Natural killer cell (primary cell): ENCODE measurements around the gene PTCH1. TPM values are rescaled to one million over a fixed set of nuclear protein-coding genes. Genes with fewer than 3 reads are reported as not detected.

Experiments used
- ATAC-seq, 3 donors: fragments of 150-1000 bp in 2 of 3; fragments of 200-7000 bp in 1 of 3; cut with Tn5 transposase; 1 replicate in 1 of 3; 2 replicates in 2 of 3; pipeline ENCODE4 v1.10.0; 2021; ENCODE audit warnings: mild to moderate bottlenecking in 2 of 3, moderate library complexity in 2 of 3
- DNase-seq, 2 donors: peaks; one replicate each; pipeline versions ENCODE4 v3.0.0 to v3.0.0-alpha.2; 2013 to 2021; ENCODE audit warnings: mixed read lengths in 1 of 2
- H3K27ac ChIP-seq: one replicate; pipeline ENCODE4 v1.5.1; 2013; ENCODE audit warnings: mild to moderate bottlenecking, low read length
- H3K27me3 ChIP-seq: one replicate; pipeline ENCODE4 v1.6.1; 2013; ENCODE audit warnings: low read length; ENCODE audit not compliant: control insufficient read depth, insufficient read depth
- H3K36me3 ChIP-seq: one replicate; pipeline ENCODE4 v1.6.1; 2013; ENCODE audit warnings: low read length; ENCODE audit not compliant: control insufficient read depth, insufficient read depth
- H3K4me1 ChIP-seq: one replicate; pipeline ENCODE4 v1.6.1; 2013; ENCODE audit warnings: low read length; ENCODE audit not compliant: control insufficient read depth, insufficient read depth
- H3K4me3 ChIP-seq: one replicate; pipeline ENCODE4 v1.5.1; 2013; ENCODE audit warnings: low read length
- H3K9me3 ChIP-seq: one replicate; pipeline ENCODE4 v1.6.1; 2013; ENCODE audit warnings: low read length; ENCODE audit not compliant: control insufficient read depth, insufficient read depth
- H3K27ac Mint-ChIP-seq, 2 donors: one replicate each; pipeline ENCODE4 v1.8.0; 2022; ENCODE audit warnings: mild to moderate bottlenecking in 2 of 2, mixed read lengths in 2 of 2, moderate library complexity in 1 of 2
- H3K27me3 Mint-ChIP-seq, 2 donors: one replicate each; pipeline ENCODE4 v1.8.0; 2022; ENCODE audit warnings: low read depth in 2 of 2, mixed read lengths in 2 of 2
- H3K36me3 Mint-ChIP-seq: one replicate; pipeline ENCODE4 v1.8.0; 2022; ENCODE audit warnings: mixed read lengths
- H3K4me1 Mint-ChIP-seq, 2 donors: one replicate each; pipeline ENCODE4 v1.8.0; 2022; ENCODE audit warnings: mixed read lengths in 2 of 2
- H3K4me3 Mint-ChIP-seq: one replicate; pipeline ENCODE4 v1.8.0; 2022; ENCODE audit warnings: mild to moderate bottlenecking, moderate library complexity, mixed read lengths
- H3K9me3 Mint-ChIP-seq, 2 donors: one replicate each; pipeline ENCODE4 v1.8.0; 2022; ENCODE audit warnings: mixed read lengths in 2 of 2
- WGBS: methylation state at CpG from one replicate; pipeline ENCODE4 v1.1.7; 2013; ENCODE audit warnings: missing lambda C conversion rate; ENCODE audit not compliant: insufficient coverage; 5-methylcytosine and 5-hydroxymethylcytosine counted together
- intact Hi-C: fragments of 100-400 bp; cut with micrococcal nuclease; formaldehyde crosslinking; loops from one replicate; pipeline ENCODE4 v1.14.2; 2022
- total RNA-seq, 4 donors: library from RNA; stranded (reverse); fragments of 120-200 nt in 1 of 4; gene quantifications; one replicate each; pipeline versions ENCODE4 v1.2.3 to v1.2.4, GENCODE V29; 2013 to 2022
- TF ChIP-seq, protein P1 (sequence below): fragments of 200-600 bp; IDR thresholded peaks from one replicate; pipeline ENCODE4 v1.8.0; 2022; ENCODE audit warnings: antibody characterized with exemption

Gene PTCH1
- total RNA-seq, 3 donors from 2014 or later (not counting 1 experiment from before 2014, with no cell fraction given), result 60.9 to 127 (median 82.1) TPM

GRCh38 chr9:95513711-95514110 is 3.1 kb downstream of the PTCH1 start:
- no peak overlapping the region for H3K4me3 ChIP-seq
- 67% methylated on average over 2 of the region's 4 CpGs for WGBS
- Mint-ChIP-seq H3K27ac (no peak overlapping the region), H3K4me3 (peak overlapping the region; percentile 55), H3K36me3 (no peaks in the 10 kb centered on the region), H3K9me3 (no peaks in the 10 kb centered on the region), H3K27me3 (peaks cover 7 to 14% of the 10 kb centered on the region in 2 donors), H3K4me1 (peaks cover 54 to 63% of the 10 kb centered on the region in 2 donors)
- no peaks in the 10 kb centered on the region for H3K9me3 ChIP-seq
- no peak for ATAC-seq
- no peaks in the 10 kb centered on the region for H3K36me3 ChIP-seq
- intact Hi-C loops, result loop anchor here (5.0 kb wide), 2 partner anchors 196 to 509 kb away; partner anchors contain the start of gene FANCC
- H3K27me3 ChIP-seq, result peaks cover 28% of the 10 kb centered on the region
- H3K4me1 ChIP-seq, result peaks cover 44% of the 10 kb centered on the region
- TF ChIP-seq, protein P1, sequence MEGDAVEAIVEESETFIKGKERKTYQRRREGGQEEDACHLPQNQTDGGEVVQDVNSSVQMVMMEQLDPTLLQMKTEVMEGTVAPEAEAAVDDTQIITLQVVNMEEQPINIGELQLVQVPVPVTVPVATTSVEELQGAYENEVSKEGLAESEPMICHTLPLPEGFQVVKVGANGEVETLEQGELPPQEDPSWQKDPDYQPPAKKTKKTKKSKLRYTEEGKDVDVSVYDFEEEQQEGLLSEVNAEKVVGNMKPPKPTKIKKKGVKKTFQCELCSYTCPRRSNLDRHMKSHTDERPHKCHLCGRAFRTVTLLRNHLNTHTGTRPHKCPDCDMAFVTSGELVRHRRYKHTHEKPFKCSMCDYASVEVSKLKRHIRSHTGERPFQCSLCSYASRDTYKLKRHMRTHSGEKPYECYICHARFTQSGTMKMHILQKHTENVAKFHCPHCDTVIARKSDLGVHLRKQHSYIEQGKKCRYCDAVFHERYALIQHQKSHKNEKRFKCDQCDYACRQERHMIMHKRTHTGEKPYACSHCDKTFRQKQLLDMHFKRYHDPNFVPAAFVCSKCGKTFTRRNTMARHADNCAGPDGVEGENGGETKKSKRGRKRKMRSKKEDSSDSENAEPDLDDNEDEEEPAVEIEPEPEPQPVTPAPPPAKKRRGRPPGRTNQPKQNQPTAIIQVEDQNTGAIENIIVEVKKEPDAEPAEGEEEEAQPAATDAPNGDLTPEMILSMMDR, result no peak
- H3K27ac ChIP-seq, result no peak overlapping the region
- DNase-seq, result no peak

GRCh38 chr9:95512709-95513095 is 4.1 kb downstream of the PTCH1 start:
- no peaks in the 10 kb centered on the region for H3K36me3 ChIP-seq
- H3K27me3 ChIP-seq, result peaks cover 30% of the 10 kb centered on the region
- H3K4me3 ChIP-seq, result no peak overlapping the region
- Mint-ChIP-seq H3K27me3 (peaks cover 7 to 18% of the 10 kb centered on the region in 2 donors), H3K4me3 (peak overlapping the region; percentile 89), H3K9me3 (no peaks in the 10 kb centered on the region), H3K4me1 (peaks cover 54 to 68% of the 10 kb centered on the region in 2 donors), H3K36me3 (no peaks in the 10 kb centered on the region), H3K27ac (peak overlapping the region in 1 of 2 donors; percentile 73)
- WGBS, result 73% methylated on average over 1 of the region's 2 CpGs
- H3K27ac ChIP-seq, result no peak overlapping the region
- ATAC-seq, result no peak
- H3K4me1 ChIP-seq, result peaks cover 48% of the 10 kb centered on the region
- TF ChIP-seq, protein P1, result no peak
- DNase-seq, result no peak
- no peaks in the 10 kb centered on the region for H3K9me3 ChIP-seq
- intact Hi-C loops, result loop anchor here (5.0 kb wide), 2 partner anchors 195 to 510 kb away; partner anchors contain the start of gene FANCC

GRCh38 chr9:95511952-95512708 is 4.6 kb downstream of the PTCH1 start:
- intact Hi-C loops, result loop anchor here (5.0 kb wide), 2 partner anchors 195 to 510 kb away; partner anchors contain the start of gene FANCC
- peaks cover 7 to 16% of the 10 kb centered on the region in 2 donors for H3K27me3 Mint-ChIP-seq
- WGBS, result 58% methylated on average over 21 of the region's 30 CpGs
- DNase-seq (no peak), ATAC-seq (no peak)
- TF ChIP-seq, protein P1, result no peak
- H3K36me3 ChIP-seq, result no peaks in the 10 kb centered on the region
- peak overlapping the region; percentile 73 to 93 for H3K27ac Mint-ChIP-seq
- H3K4me3 ChIP-seq, result no peak overlapping the region
- peak overlapping the region; percentile 89 for H3K4me3 Mint-ChIP-seq
- peaks cover 54 to 66% of the 10 kb centered on the region in 2 donors for H3K4me1 Mint-ChIP-seq
- H3K27ac ChIP-seq, result no peak overlapping the region
- peaks cover 51% of the 10 kb centered on the region for H3K4me1 ChIP-seq
- H3K36me3 Mint-ChIP-seq, result no peaks in the 10 kb centered on the region
- no peaks in the 10 kb centered on the region for H3K9me3 Mint-ChIP-seq
- peaks cover 33% of the 10 kb centered on the region for H3K27me3 ChIP-seq
- no peaks in the 10 kb centered on the region for H3K9me3 ChIP-seq
